Heart left ventricle (tissue), 13 donors: Measurements from ENCODE around the gene C17orf67.

Source experiments
- POLR2A ChIP-seq, 2 donors: fragments of 450-650 bp; IDR thresholded peaks; one replicate each; pipeline ENCODE4 v1.6.1; 2017; ENCODE audit warnings: antibody characterized with exemption in 2 of 2, mild to moderate bottlenecking in 2 of 2, moderate library complexity in 2 of 2
- TF ChIP-seq, protein P1 (sequence below), 12 donors: fragments of 200-600 bp; sonication (generic) in 4 of 12; IDR thresholded peaks; one replicate each; pipeline versions ENCODE4 v1.5.0 to v1.8.0; 2018 to 2022; ENCODE audit warnings: antibody characterized with exemption in 12 of 12, mild to moderate bottlenecking in 5 of 12
- donor health status: ischemic (EF 13 %, LVEDD 7.1; RV severe dilation, severe dysfunction).
- donor health status: DM: no; HTN: yes; CAD: no.
- donor health status: DM: no; HTN: no; CAD: no.
- donor health status: ischemic (EF 25% LVEDD 6.9; RV normal size, moderate dysfunction).
- donor health status: ischemic (EF 25% LVEDD 5.7; RV mildly dilated, moderate dysfunction).
- donor health status: ischemic (EF 35%, LVEDD 5.7; RV mildly dilated, moderate dysfunction).
- donor health status: nonischemic (EF 11% LVEDD 7.7; RV severe dilation, severe dysfunction).
- donor health status: DM: yes; HTN: yes; CAD: no.
- donor health status: PGD.
- donor health status: ischemic (EF 29% LVEDD 5.4; RV normal size, mild dysfunction).
- donor health status: nonischemic (EF 23%, LVEDD 6.1; RV moderate dilation, normal function).

DNA sequence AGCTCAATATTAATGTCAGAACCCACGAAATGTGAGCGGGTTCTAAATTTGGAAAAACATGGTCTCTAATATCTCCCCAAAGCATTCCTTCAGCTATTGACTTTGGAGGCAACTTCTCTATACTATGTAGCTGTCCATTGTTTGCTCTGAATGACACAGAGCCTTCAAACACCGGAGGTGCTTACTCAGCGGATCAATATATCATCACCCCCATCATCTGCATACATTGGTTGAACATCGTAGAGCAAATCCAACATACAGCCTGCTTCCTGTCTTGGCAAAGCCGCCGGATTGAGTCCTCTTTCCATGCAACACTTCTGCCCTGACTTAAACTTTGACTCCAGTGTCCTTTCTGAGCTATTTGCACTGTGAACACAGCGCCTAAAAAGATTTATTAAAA lies 61.3 kb downstream of the C17orf67 start:
- TF ChIP-seq, protein P1, sequence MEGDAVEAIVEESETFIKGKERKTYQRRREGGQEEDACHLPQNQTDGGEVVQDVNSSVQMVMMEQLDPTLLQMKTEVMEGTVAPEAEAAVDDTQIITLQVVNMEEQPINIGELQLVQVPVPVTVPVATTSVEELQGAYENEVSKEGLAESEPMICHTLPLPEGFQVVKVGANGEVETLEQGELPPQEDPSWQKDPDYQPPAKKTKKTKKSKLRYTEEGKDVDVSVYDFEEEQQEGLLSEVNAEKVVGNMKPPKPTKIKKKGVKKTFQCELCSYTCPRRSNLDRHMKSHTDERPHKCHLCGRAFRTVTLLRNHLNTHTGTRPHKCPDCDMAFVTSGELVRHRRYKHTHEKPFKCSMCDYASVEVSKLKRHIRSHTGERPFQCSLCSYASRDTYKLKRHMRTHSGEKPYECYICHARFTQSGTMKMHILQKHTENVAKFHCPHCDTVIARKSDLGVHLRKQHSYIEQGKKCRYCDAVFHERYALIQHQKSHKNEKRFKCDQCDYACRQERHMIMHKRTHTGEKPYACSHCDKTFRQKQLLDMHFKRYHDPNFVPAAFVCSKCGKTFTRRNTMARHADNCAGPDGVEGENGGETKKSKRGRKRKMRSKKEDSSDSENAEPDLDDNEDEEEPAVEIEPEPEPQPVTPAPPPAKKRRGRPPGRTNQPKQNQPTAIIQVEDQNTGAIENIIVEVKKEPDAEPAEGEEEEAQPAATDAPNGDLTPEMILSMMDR (IDR thresholded peaks at IDR 0.05) = no peak
- no peak for TF ChIP-seq POLR2A (IDR thresholded peaks at IDR 0.05)
